Peyer's patch (tissue), 4 donors: ENCODE results near the gene TPCN2.

Experiments used
- CTCF ChIP-seq, 6 experiments: fragments of 450-650 bp in 4 of 6; fragments of 200-600 bp in 2 of 6; sonication (generic) in 1 of 6; IDR thresholded peaks; one replicate each; pipeline ENCODE4 v1.5.1; 2017 to 2019; ENCODE audit warnings: antibody characterized with exemption in 6 of 6, mild to moderate bottlenecking in 3 of 6, moderate library complexity in 1 of 6
- POLR2A ChIP-seq, 2 donors: fragments of 450-650 bp; IDR thresholded peaks; one replicate each; pipeline ENCODE4 v1.5.1; 2017; ENCODE audit warnings: antibody characterized with exemption in 2 of 2, mild to moderate bottlenecking in 2 of 2, moderate library complexity in 2 of 2

- TF ChIP-seq CTCF (IDR thresholded peaks at IDR 0.05) (no peak), POLR2A (IDR thresholded peaks at IDR 0.05) (no peak)
These were observed 5.9 kb downstream of the TPCN2 start for GRCh38 chr11:69054397-69055211.
